LNCaP clone FGC (cell line): ENCODE results near the gene CABYR.

ENCODE experiments used
- DNase-seq: peaks from one replicate; pipeline ENCODE4 v3.0.0-alpha.2; 2011; ENCODE audit warnings: low read depth
- H3K4me3 ChIP-seq: 2 replicates; pipeline ENCODE4 v1.5.1; 2011; ENCODE audit warnings: mild to moderate bottlenecking, low read depth, low read length, control low read depth
- CTCF ChIP-seq: IDR thresholded peaks from 2 replicates; pipeline ENCODE4 v1.5.1; 2012; ENCODE audit warnings: mild to moderate bottlenecking; ENCODE audit not compliant: control insufficient read depth, insufficient read depth; ENCODE audit errors: extremely low read depth

CABYR gene

DNA sequence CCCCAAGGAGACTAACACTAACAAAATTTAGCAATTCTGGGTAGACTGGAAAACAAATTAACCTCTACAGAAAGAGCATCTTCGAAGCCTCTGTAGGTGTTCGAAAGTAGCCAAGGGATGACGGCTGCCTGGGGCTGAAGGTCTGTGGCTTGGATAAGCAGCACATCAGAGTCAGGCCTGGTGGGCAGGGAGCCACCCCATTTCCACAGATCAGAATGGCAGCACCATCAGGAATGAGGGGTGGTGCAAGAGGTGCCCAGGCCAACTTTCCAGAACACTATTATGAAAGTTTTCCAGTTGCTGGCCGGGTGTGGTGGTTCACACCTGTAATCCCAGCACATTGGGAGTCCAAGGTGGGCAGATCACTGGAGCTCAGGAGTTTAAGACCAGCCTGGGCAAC lies 57.9 kb downstream of the CABYR start:
- DNase-seq, result no peak
- TF ChIP-seq CTCF, result no peak
- no peak overlapping the region for H3K4me3 ChIP-seq

DNA sequence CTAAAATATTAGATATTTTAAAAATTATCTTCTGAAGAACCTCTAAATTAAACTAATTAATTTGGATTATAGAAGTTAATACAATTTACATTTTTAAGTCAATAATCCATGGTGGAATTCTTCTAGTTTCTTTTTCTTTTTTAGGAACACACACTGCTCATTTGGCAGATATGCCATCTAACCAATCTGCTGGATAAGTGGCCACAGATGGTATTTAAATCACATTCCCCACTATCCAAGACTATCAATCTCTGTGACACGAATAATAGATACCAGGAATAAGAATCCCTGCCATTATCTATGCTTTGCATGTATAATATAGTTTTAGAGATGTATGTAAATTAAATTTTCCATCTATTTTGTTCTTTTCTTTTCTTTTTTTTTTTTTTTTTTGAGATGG lies 58.5 kb downstream of the CABYR start:
- no peak for DNase-seq
- H3K4me3 ChIP-seq, result no peak overlapping the region
- no peak for TF ChIP-seq CTCF

GRCh38 chr18:24198461-24198860 lies 59.6 kb downstream of the CABYR start:
- H3K4me3 ChIP-seq, result no peak overlapping the region
- DNase-seq, result no peak
- TF ChIP-seq CTCF, result no peak

GRCh38 chr18:24199372-24199962 lies 60.6 kb downstream of the CABYR start:
- no peak overlapping the region for H3K4me3 ChIP-seq
- no peak for TF ChIP-seq CTCF
- no peak for DNase-seq

DNA sequence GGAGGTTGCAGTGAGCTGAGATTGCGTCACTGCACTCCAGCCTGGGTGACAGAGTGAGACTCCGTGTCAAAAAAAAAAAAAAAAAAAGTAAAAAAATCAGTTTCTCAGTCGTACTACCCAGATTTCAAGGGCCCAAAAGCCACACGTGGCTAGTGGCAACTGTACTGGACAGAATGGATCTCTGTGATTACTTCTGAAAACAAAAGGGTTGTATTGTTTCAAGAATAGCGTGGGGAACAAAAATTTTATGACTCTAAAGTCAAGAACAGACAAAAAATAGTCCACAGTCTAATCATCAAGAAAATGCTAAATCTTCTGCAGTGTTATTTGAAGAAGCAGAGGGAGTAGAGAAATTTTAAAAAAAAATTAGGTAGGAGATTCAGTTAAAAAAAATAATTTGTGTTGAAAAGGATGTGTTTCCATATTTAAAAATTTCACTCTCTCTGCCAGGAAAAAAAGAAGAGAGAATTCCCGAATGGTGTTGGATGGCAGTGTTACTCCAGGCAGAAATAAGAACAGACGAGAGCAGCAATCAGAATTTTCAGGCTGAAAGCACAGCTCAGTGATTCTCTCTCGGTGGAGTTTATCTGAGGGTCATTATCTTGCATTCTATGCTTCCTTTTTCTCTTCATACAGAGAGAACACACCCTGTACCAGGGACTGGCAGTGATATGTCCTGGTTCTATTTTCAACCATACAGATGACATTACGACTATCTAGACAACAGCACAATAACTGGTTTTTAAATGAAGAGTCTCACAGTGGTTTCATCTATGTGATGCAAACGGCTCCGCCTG lies 61.8 kb downstream of the CABYR start:
- no peak for TF ChIP-seq CTCF
- no peak for DNase-seq
- no peak overlapping the region for H3K4me3 ChIP-seq

GRCh38 chr18:24201699-24202687 lies 63.1 kb downstream of the CABYR start:
- no peak overlapping the region for H3K4me3 ChIP-seq
- TF ChIP-seq CTCF, result no peak
- no peak for DNase-seq
